HEK293 (cell line): ENCODE measurements around the gene SETD1A.
A peak's percentile ranks its signal among the peaks of the same experiment; 100 is the strongest.

Experiments
- CTCF ChIA-PET: fragments of 350-600 bp; formaldehyde crosslinking; extraction: SDS; loops from one replicate; lab custom pipeline; 2021; ENCODE audit warnings: antibody characterized with exemption; lab: Yijun Ruan, JAX
- POLR2A ChIA-PET: fragments of 300-600 bp; formaldehyde crosslinking; extraction: SDS; loops from one replicate; lab custom pipeline; 2020; ENCODE audit warnings: antibody characterized with exemption, inconsistent platforms; lab: Yijun Ruan, JAX
- H3K27ac ChIP-seq: fragments of 200-500 bp; sonication (Bioruptor generic); 2 replicates; pipeline ENCODE4 v1.5.1; 2014; ENCODE audit warnings: low read depth, low read length, control low read depth, inconsistent platforms; ENCODE audit errors: extremely low read depth
- H3K36me3 ChIP-seq, 2 experiments: fragments of 200-500 bp in 1 of 2; sonication (Bioruptor generic) in 1 of 2; 1 replicate in 1 of 2; 2 replicates in 1 of 2; pipeline ENCODE4 v1.5.1; 2014 to 2017; ENCODE audit warnings: inconsistent platforms in 2 of 2, low read length in 2 of 2; ENCODE audit not compliant: control insufficient read depth in 2 of 2, insufficient read depth in 1 of 2
- H3K4me1 ChIP-seq: fragments of 200-500 bp; sonication (Bioruptor generic); 2 replicates; pipeline ENCODE4 v1.5.1; 2014; ENCODE audit warnings: mild to moderate bottlenecking, low read length, inconsistent platforms; ENCODE audit not compliant: control insufficient read depth, insufficient read depth
- H3K4me3 ChIP-seq: 2 replicates; pipeline ENCODE4 v1.5.1; 2011; ENCODE audit warnings: low read depth, mild to moderate bottlenecking, control low read depth, low read length, moderate library complexity
- H3K9me3 ChIP-seq: fragments of 200-500 bp; sonication (Bioruptor generic); 2 replicates; pipeline ENCODE4 v1.5.1; 2014; ENCODE audit warnings: low read depth, low read length, inconsistent platforms; ENCODE audit not compliant: control insufficient read depth, insufficient read depth
- AEBP2 ChIP-seq: fragments of 450-650 bp; formaldehyde crosslinking; IDR thresholded peaks from 2 replicates; pipeline ENCODE4 v1.5.1; 2016; ENCODE audit warnings: missing biosample characterization, missing genetic modification characterization, borderline replicate concordance
- ATF2 ChIP-seq: fragments of 450-650 bp; formaldehyde crosslinking; IDR thresholded peaks from 2 replicates; pipeline ENCODE4 v1.5.1; 2016; ENCODE audit warnings: missing biosample characterization, missing genetic modification characterization, low read depth
- EGR2 ChIP-seq: fragments of 450-650 bp; formaldehyde crosslinking; IDR thresholded peaks from 2 replicates; pipeline ENCODE4 v1.5.1; 2016; ENCODE audit warnings: low read depth, missing biosample characterization, missing genetic modification characterization
- HIC1 ChIP-seq: fragments of 450-650 bp; formaldehyde crosslinking; IDR thresholded peaks from 2 replicates; pipeline ENCODE4 v1.5.1; 2016; ENCODE audit warnings: missing biosample characterization, missing genetic modification characterization
- ZBTB11 ChIP-seq: fragments of 450-650 bp; formaldehyde crosslinking; conservative IDR thresholded peaks from 2 replicates; pipeline ENCODE4 v1.5.1; 2016; ENCODE audit warnings: low read depth, missing biosample characterization, missing genetic modification characterization
- ZBTB26 ChIP-seq: fragments of 450-650 bp; formaldehyde crosslinking; optimal IDR thresholded peaks from 2 replicates; pipeline ENCODE3; 2016; ENCODE audit warnings: missing biosample characterization, mild to moderate bottlenecking, missing genetic modification characterization
- ZBTB48 ChIP-seq: fragments of 450-650 bp; formaldehyde crosslinking; IDR thresholded peaks from 2 replicates; pipeline ENCODE4 v1.5.1; 2016; ENCODE audit warnings: missing biosample characterization, missing genetic modification characterization
- ZFHX2 ChIP-seq: fragments of 450-650 bp; formaldehyde crosslinking; conservative IDR thresholded peaks from 2 replicates; pipeline ENCODE4 v1.5.1; 2016; ENCODE audit warnings: missing biosample characterization, missing genetic modification characterization
- ZFP69B ChIP-seq: fragments of 450-650 bp; formaldehyde crosslinking; IDR thresholded peaks from 2 replicates; pipeline ENCODE4 v1.5.1; 2016; ENCODE audit warnings: missing biosample characterization, missing genetic modification characterization
- ZNF169 ChIP-seq: fragments of 450-650 bp; formaldehyde crosslinking; IDR thresholded peaks from 2 replicates; pipeline ENCODE4 v1.5.1; 2016; ENCODE audit warnings: missing biosample characterization, missing genetic modification characterization
- ZNF513 ChIP-seq: fragments of 450-650 bp; IDR thresholded peaks from 2 replicates; pipeline ENCODE4 v1.5.1; 2018; ENCODE audit warnings: missing biosample characterization, missing genetic modification characterization
- ZNF791 ChIP-seq: fragments of 450-650 bp; formaldehyde crosslinking; IDR thresholded peaks from 2 replicates; pipeline ENCODE4 v1.5.1; 2016; ENCODE audit warnings: missing biosample characterization, missing genetic modification characterization

SETD1A gene

GRCh38 chr16:30979170-30980022 is 21.8 kb downstream of the SETD1A start:
- TF ChIP-seq ZFHX2 (tag by site-specific recombination) (peak; percentile 45; the same call in 1 of the 2 replicates), ZFP69B (tag by site-specific recombination) (no peak), ZNF513 (tag by site-specific recombination) (peak; percentile 71), AEBP2 (no peak), ZBTB11 (tag by site-specific recombination) (no peak), ZNF791 (no peak), HIC1 (0 out of 2 replicates have a peak, but pooled peaks have one; percentile 32), ZBTB48 (tag by site-specific recombination) (no peak), ATF2 (no peak), ZNF169 (tag by site-specific recombination) (no peak), EGR2 (tag by site-specific recombination) (peak; percentile 44; the same call in 1 of the 2 replicates), ZBTB26 (tag by site-specific recombination) (no peak)
- peaks cover 21 to 100% of the 10 kb centered on the region in 2 experiments; a peak in 2 of 3 replicates for H3K36me3 ChIP-seq
- H3K4me1 ChIP-seq = no peaks in the 10 kb centered on the region
- H3K4me3 ChIP-seq = no peak overlapping the region
- H3K9me3 ChIP-seq = no peaks in the 10 kb centered on the region
- CTCF ChIA-PET = interaction anchor here (1.2 to 1.4 kb wide), 2 partner anchors 25 to 1151 kb away, joined by 4 to 5 read pairs; no protein-coding TSS in a partner anchor
- H3K27ac ChIP-seq = no peak overlapping the region
- POLR2A ChIA-PET = no interaction called here
